ENCODE data around the gene RRAS2. TPM values are rescaled to one million over a fixed set of nuclear protein-coding genes. Genes with fewer than 3 reads are reported as not detected.

RRAS2 gene
- total and polyA plus RNA-seq, 2 donors (not counting 3 experiments of a cell fraction or from before 2014, with no cell fraction given) = 30.1 to 80.5 TPM

- POLR2A ChIA-PET = no interaction called here
- dilution Hi-C loops (cut with MboI; ENCODE audit: extremely low pct_ligation_motif_present, low sequenced_read_pairs) (no loop called here), intact Hi-C loops (cut with micrococcal nuclease) (no loop called here)
- Histone ChIP-seq H2AFZ (ENCODE audit: low read depth, low read length) (no peak overlapping the region), H3K9ac (replicated peaks; ENCODE audit: extremely low read depth, insufficient read depth, low read length) (peak overlapping the region; percentile 9), H3K36me3 (ENCODE audit: control insufficient read depth in 2 of 2, extremely low read depth in 1 of 2, insufficient read depth in 2 of 2, low read length in 2 of 2) (no peaks in the 10 kb centered on the region), H3K9me1 (replicated peaks; ENCODE audit: control insufficient read depth, extremely low read depth, insufficient read depth, low read length) (no peaks in the 10 kb centered on the region), H3K27ac (ENCODE audit: insufficient read depth, low read depth, low read length) (peak overlapping the region; percentile 34), H3K4me1 (ENCODE audit: control insufficient read depth, extremely low read depth, insufficient read depth, low read length) (peaks cover 53% of the 10 kb centered on the region), H3K4me3 (replicated peaks in 1 of 3; ENCODE audit: insufficient read depth in 1 of 3, low read depth in 1 of 3, low read length in 3 of 3) (no peak overlapping the region), H3K4me2 (ENCODE audit: insufficient read depth, low read length) (peak overlapping the region; percentile 67), H3K79me2 (ENCODE audit: control insufficient read depth, insufficient read depth, low read length) (peaks cover 83% of the 10 kb centered on the region), H4K20me1 (replicated peaks; ENCODE audit: control insufficient read depth, extremely low read depth, insufficient read depth, low read length) (no peaks in the 10 kb centered on the region), H3K27me3 (ENCODE audit: control insufficient read depth in 2 of 2, insufficient read depth in 2 of 2, low read length in 2 of 2) (no peaks in the 10 kb centered on the region), H3K9me3 (replicated peaks; ENCODE audit: control insufficient read depth, insufficient read depth, low read length) (no peaks in the 10 kb centered on the region)
- TF ChIP-seq POLR2AphosphoS5 (IDR thresholded peaks at IDR 0.05; ENCODE audit: insufficient read depth, low read depth, low read length) = no peak
- no peak for TF ChIP-seq POLR2A (IDR thresholded peaks at IDR 0.05; ENCODE audit: low read depth, low read length)
- TF ChIP-seq MAX (IDR thresholded peaks at IDR 0.05; ENCODE audit: insufficient read depth, insufficient read length) = no peak
- no peak for TF ChIP-seq EZH2 (IDR thresholded peaks at IDR 0.05; ENCODE audit: borderline replicate concordance, low read depth, low read length, severe bottlenecking)
- TF ChIP-seq JUN (IDR thresholded peaks at IDR 0.05; ENCODE audit: borderline replicate concordance, insufficient read depth, insufficient read length, low read depth) = no peak
- TF ChIP-seq GATA2 (IDR thresholded peaks at IDR 0.05; ENCODE audit: insufficient read depth, insufficient read length, low read depth, low read length) = no peak
- no peak for TF ChIP-seq MYC (IDR thresholded peaks at IDR 0.05; ENCODE audit: low read depth, low read length)
- no peak for TF ChIP-seq FOS (IDR thresholded peaks at IDR 0.05; ENCODE audit: borderline replicate concordance, insufficient read depth, low read length)
- no peak for DNase-seq (ENCODE audit: low read depth, low spot score)
- no TSS peak for BruUV-seq (replicated peaks)
- CTCF ChIA-PET = no interaction called here
- no peak for FAIRE-seq
Observed at GRCh38 chr11:14327116-14327515, 31.9 kb downstream of the RRAS2 start.

Measured in endothelial cell of umbilical vein (primary cell).